ENCODE results near the gene SYNGR3. TPM values are rescaled to one million over a fixed set of nuclear protein-coding genes. Genes with fewer than 3 reads are reported as not detected.

SYNGR3 gene
- total RNA-seq, 2 experiments from 2014 or later: 5.4 to 7.2 TPM

DNA sequence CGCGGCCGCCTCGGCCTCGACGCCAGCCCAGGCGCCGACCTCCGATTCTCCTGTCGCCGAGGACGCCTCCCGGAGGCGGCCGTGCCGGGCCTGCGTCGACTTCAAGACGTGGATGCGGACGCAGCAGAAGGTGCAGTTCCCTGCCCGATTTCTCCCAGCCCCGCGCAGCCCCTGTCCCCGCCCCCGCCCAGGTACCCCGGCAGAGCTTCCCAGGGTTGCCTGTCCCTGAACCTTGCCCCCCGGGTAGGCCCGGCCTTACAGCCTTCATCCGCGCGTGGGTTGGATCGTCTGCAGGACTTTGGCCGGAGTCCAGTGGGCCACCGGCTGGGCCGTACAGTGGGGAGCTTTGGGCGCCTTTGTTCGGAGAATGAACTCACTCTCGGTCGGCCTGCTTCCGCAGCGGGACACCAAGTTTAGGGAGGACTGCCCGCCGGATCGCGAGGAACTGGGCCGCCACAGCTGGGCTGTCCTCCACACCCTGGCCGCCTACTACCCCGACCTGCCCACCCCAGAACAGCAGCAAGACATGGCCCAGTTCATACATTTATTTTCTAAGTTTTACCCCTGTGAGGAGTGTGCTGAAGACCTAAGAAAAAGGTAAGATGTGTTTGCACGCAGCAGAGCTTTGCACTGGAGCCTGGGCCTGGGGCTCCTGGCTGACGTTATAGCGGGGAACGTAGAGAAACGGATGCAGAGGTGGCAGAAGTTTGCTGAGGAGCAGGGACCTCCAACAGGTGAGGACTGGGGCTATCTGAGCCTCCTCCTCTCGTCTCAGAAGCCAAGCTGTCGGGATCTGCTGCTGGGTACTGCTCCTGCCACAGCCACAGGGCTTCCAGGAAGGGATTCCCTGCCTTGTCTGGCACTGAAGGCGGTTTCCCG, 5.2 kb upstream of the SYNGR3 start:
- CTCF ChIA-PET: interaction anchor here (1.0 to 2.4 kb wide), 4 partner anchors 19 to 156 kb away, joined by 3 to 9 read pairs (median 6); partner anchors contain the start of gene RPS2
- intact Hi-C loops (cut with micrococcal nuclease): no loop called here
- DNase-seq (no peak), ATAC-seq (peak; percentile 10)
- H3K36me3 Mint-ChIP-seq (ENCODE audit: low read depth): peaks cover 16% of the 10 kb centered on the region
- peaks cover 44% of the 10 kb centered on the region for H3K27me3 Mint-ChIP-seq
- H3K27ac Mint-ChIP-seq: peak overlapping the region; percentile 30
- peak overlapping the region; percentile 89 for H3K4me3 Mint-ChIP-seq
- peaks cover 19% of the 10 kb centered on the region for H3K4me1 Mint-ChIP-seq (ENCODE audit: low read depth)
- POLR2A ChIA-PET: interaction anchor here (0.8 to 29.2 kb wide), 7 partner anchors 9 to 221 kb away, joined by 3 to 505 read pairs (median 4); partner anchors contain the start of genes NDUFB10, RNF151, RPS2 and TBL3
- TF ChIP-seq, protein P1, sequence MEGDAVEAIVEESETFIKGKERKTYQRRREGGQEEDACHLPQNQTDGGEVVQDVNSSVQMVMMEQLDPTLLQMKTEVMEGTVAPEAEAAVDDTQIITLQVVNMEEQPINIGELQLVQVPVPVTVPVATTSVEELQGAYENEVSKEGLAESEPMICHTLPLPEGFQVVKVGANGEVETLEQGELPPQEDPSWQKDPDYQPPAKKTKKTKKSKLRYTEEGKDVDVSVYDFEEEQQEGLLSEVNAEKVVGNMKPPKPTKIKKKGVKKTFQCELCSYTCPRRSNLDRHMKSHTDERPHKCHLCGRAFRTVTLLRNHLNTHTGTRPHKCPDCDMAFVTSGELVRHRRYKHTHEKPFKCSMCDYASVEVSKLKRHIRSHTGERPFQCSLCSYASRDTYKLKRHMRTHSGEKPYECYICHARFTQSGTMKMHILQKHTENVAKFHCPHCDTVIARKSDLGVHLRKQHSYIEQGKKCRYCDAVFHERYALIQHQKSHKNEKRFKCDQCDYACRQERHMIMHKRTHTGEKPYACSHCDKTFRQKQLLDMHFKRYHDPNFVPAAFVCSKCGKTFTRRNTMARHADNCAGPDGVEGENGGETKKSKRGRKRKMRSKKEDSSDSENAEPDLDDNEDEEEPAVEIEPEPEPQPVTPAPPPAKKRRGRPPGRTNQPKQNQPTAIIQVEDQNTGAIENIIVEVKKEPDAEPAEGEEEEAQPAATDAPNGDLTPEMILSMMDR (IDR thresholded peaks at IDR 0.05): no peak
- H3K9me3 Mint-ChIP-seq: no peaks in the 10 kb centered on the region

- Mint-ChIP-seq H3K9me3 (no peaks in the 10 kb centered on the region), H3K27ac (no peak overlapping the region), H3K4me3 (peak overlapping the region; percentile 89), H3K36me3 (ENCODE audit: low read depth) (peaks cover 16% of the 10 kb centered on the region), H3K27me3 (peaks cover 39% of the 10 kb centered on the region), H3K4me1 (ENCODE audit: low read depth) (peaks cover 19% of the 10 kb centered on the region)
- CTCF ChIA-PET: interaction anchor here (1.0 to 2.4 kb wide), 3 partner anchors 18 to 21 kb away, joined by 3 to 9 read pairs (median 4); partner anchors contain the start of gene RPS2
- POLR2A ChIA-PET: interaction anchor here (1.0 to 29.2 kb wide), 5 partner anchors 20 to 220 kb away, joined by 4 to 505 read pairs (median 6); partner anchors contain the start of genes NDUFB10, RNF151, RPS2 and TBL3
- DNase-seq: no peak
- TF ChIP-seq, protein P1 (IDR thresholded peaks at IDR 0.05): no peak
- intact Hi-C loops (cut with micrococcal nuclease): no loop called here
- ATAC-seq: no peak
Measured at GRCh38 chr16:1985466-1986150, 4.2 kb upstream of the SYNGR3 start.

- Mint-ChIP-seq H3K27me3 (peaks cover 29% of the 10 kb centered on the region), H3K27ac (no peak overlapping the region), H3K9me3 (no peaks in the 10 kb centered on the region), H3K4me3 (no peak overlapping the region), H3K36me3 (ENCODE audit: low read depth) (peaks cover 16% of the 10 kb centered on the region), H3K4me1 (ENCODE audit: low read depth) (peaks cover 20% of the 10 kb centered on the region)
- ATAC-seq (no peak), DNase-seq (no peak)
- POLR2A ChIA-PET: interaction anchor here (1.3 to 29.2 kb wide), 4 partner anchors 11 to 166 kb away, joined by 3 to 505 read pairs (median 44); partner anchors contain the start of genes NDUFB10, RNF151, RPS2 and TBL3
- intact Hi-C loops (cut with micrococcal nuclease): no loop called here
- TF ChIP-seq, protein P1 (IDR thresholded peaks at IDR 0.05): no peak
- CTCF ChIA-PET: interaction anchor here (1.0 kb wide), 1 partner anchor 17 kb away, joined by 3 read pairs; no protein-coding TSS in a partner anchor
Measured at GRCh38 chr16:1987198-1987597, 2.6 kb upstream of the SYNGR3 start.

DNA sequence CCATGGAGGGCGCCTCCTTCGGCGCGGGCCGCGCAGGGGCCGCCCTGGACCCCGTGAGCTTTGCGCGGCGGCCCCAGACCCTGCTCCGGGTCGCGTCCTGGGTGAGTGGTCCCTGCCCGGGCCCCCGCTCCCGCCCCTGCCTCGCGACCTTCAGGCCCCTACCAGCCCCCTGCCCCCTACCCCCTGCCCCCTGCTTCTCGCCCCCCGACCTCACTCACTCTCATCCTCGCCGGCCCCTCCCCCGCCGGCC, 256 bp downstream of the SYNGR3 start:
- Mint-ChIP-seq H3K4me3 (no peak overlapping the region), H3K36me3 (ENCODE audit: low read depth) (peaks cover 16% of the 10 kb centered on the region), H3K9me3 (no peaks in the 10 kb centered on the region), H3K27me3 (peaks cover 18% of the 10 kb centered on the region), H3K27ac (no peak overlapping the region), H3K4me1 (ENCODE audit: low read depth) (peaks cover 16% of the 10 kb centered on the region)
- intact Hi-C loops (cut with micrococcal nuclease): no loop called here
- ATAC-seq: no peak
- TF ChIP-seq, protein P1 (IDR thresholded peaks at IDR 0.05): no peak
- ChIA-PET POLR2A (interaction anchor here (0.8 to 29.2 kb wide), 6 partner anchors 9 to 164 kb away, joined by 3 to 505 read pairs (median 10); partner anchors contain the start of genes NDUFB10, NOXO1, RNF151 and RPS2), CTCF (interaction anchor here (0.7 kb wide), 1 partner anchor 14 kb away, joined by 3 read pairs; no protein-coding TSS in a partner anchor)
- DNase-seq: no peak

Data from activated CD8-positive, alpha-beta T cell treated with anti-CD3 and anti-CD28 coated beads for 36 hours (primary cell).